NT2/D1 (cell line): Measurements from ENCODE around the gene THSD7A.

ENCODE experiments used
- SUZ12 ChIP-seq: IDR thresholded peaks from 2 replicates; pipeline ENCODE4 v1.6.1; 2011; ENCODE audit not compliant: insufficient read length, insufficient read depth; ENCODE audit errors: extremely low read depth
- YY1 ChIP-seq: IDR thresholded peaks from 2 replicates; pipeline ENCODE4 v1.6.1; 2011; ENCODE audit not compliant: insufficient read length, insufficient read depth
- ZNF274 ChIP-seq: IDR thresholded peaks from 2 replicates; pipeline ENCODE4 v1.6.1; 2011; ENCODE audit warnings: mild to moderate bottlenecking, low read depth, low read length

GRCh38 chr7:11329626-11330025 lies 502.4 kb downstream of the THSD7A start:
- TF ChIP-seq ZNF274: no peak
- TF ChIP-seq YY1: no peak
- TF ChIP-seq SUZ12: no peak
